ENCODE data around the gene UCK1. TPM values are rescaled to one million over a fixed set of nuclear protein-coding genes. Genes with fewer than 3 reads are reported as not detected.
A peak's percentile ranks its signal among the peaks of the same experiment; 100 is the strongest.
"Not testable (repeated sequence)": the region's sequence is repeated elsewhere in the genome, so short reads cannot be mapped to it uniquely, and the experiment has no call there.

UCK1 gene
- total RNA-seq, 2 donors from 2014 or later: 16.8 to 18.8 TPM

- peak; percentile 72 for DNase-seq (ENCODE audit: low spot score)
- intact Hi-C loops (cut with DNase I): no loop called here
These were observed 25.0 kb upstream of the UCK1 start for GRCh38 chr9:131555841-131556673.

- intact Hi-C loops (cut with DNase I): no loop called here
- peak; percentile 75 for DNase-seq (ENCODE audit: low spot score)
These were observed 23.8 kb upstream of the UCK1 start for GRCh38 chr9:131554843-131555351.

- DNase-seq (ENCODE audit: low spot score): peak; percentile 71
- intact Hi-C loops (cut with DNase I): no loop called here
These were observed 23.2 kb upstream of the UCK1 start for GRCh38 chr9:131554087-131554842.

GRCh38 chr9:131552030-131552429, 21.0 kb upstream of the UCK1 start:
- DNase-seq (ENCODE audit: low spot score): peak; percentile 4
- intact Hi-C loops (cut with DNase I): no loop called here

- DNase-seq (ENCODE audit: low spot score): peak; percentile 36
- intact Hi-C loops (cut with DNase I): not testable (repeated sequence)
These were observed 19.4 kb upstream of the UCK1 start for GRCh38 chr9:131550465-131550864.

- DNase-seq (ENCODE audit: low spot score): peak; percentile 72
These were observed 18.1 kb upstream of the UCK1 start for GRCh38 chr9:131549186-131549585.

GRCh38 chr9:131546336-131547084, 15.4 kb upstream of the UCK1 start:
- intact Hi-C loops (cut with DNase I): no loop called here

More at GRCh38 chr9:131549186-131549585, 18.1 kb upstream of the UCK1 start:
- intact Hi-C loops (cut with DNase I): not testable (repeated sequence)

GRCh38 chr9:131545786-131546335, 14.8 kb upstream of the UCK1 start:
- peak; percentile 62 for DNase-seq (ENCODE audit: low spot score)
- intact Hi-C loops (cut with DNase I): no loop called here

More at GRCh38 chr9:131546336-131547084, 15.4 kb upstream of the UCK1 start:
- peak; percentile 69 for DNase-seq (ENCODE audit: low spot score)

GRCh38 chr9:131545003-131545785, 14.1 kb upstream of the UCK1 start, which contains the start of gene PRRT1B:
Gene PRRT1B, plus strand, starts transcription at chr9:131545523. Its CDS starts 93 bp downstream, at chr9:131545616.
- DNase-seq (ENCODE audit: low spot score): peak; percentile 82
- intact Hi-C loops (cut with DNase I): no loop called here

- intact Hi-C loops (cut with DNase I): no loop called here
- DNase-seq (ENCODE audit: low spot score): peak; percentile 28
These were observed 12.1 kb upstream of the UCK1 start for GRCh38 chr9:131543141-131543540.

GRCh38 chr9:131539223-131539923, 8.3 kb upstream of the UCK1 start:
- intact Hi-C loops (cut with DNase I): no loop called here
- no peak for DNase-seq (ENCODE audit: low spot score)

GRCh38 chr9:131537946-131538345, 6.9 kb upstream of the UCK1 start:
- no peak for DNase-seq (ENCODE audit: low spot score)
- intact Hi-C loops (cut with DNase I): no loop called here

GRCh38 chr9:131534721-131535237, 3.7 kb upstream of the UCK1 start:
- DNase-seq (ENCODE audit: low spot score): no peak
- intact Hi-C loops (cut with DNase I): no loop called here

GRCh38 chr9:131530546-131530919, 530 bp downstream of the UCK1 start:
- intact Hi-C loops (cut with DNase I): no loop called here
- no peak for DNase-seq (ENCODE audit: low spot score)

- intact Hi-C loops (cut with DNase I): no loop called here
- peak; percentile 61 for DNase-seq (ENCODE audit: low spot score)
These were observed 1.2 kb downstream of the UCK1 start for GRCh38 chr9:131529597-131530545.

GRCh38 chr9:131528886-131529505, 2.1 kb downstream of the UCK1 start:
- intact Hi-C loops (cut with DNase I): no loop called here
- DNase-seq (ENCODE audit: low spot score): no peak

All from posterior vena cava (tissue), 2 donors.